A375 (cell line): ENCODE results near the gene MBL2. TPM values are rescaled to one million over a fixed set of nuclear protein-coding genes. Genes with fewer than 3 reads are reported as not detected.

Experiments
- total RNA-seq: library from RNA; depleted of rRNA; stranded (reverse); fragments of >200 nt; shearing (Covaris generic); gene quantifications from 2 replicates; pipeline ENCODE4 v1.2.3, GENCODE V29; 2014; rRNA removed

The MBL2 gene
- 0.05 and 0.26 TPM in 2 replicates for total RNA-seq

GRCh38 chr10:52772623-52773022 lies at the start of gene MBL2:
Gene MBL2 (minus strand): TSS chr10:52772784. CDS start chr10:52771635, 1,149 bp downstream.

